HTERT RPE-1 (cell line): ENCODE data around the gene CCL4L2.
"Not testable (repeated sequence)": the region's sequence is repeated elsewhere in the genome, so short reads cannot be mapped to it uniquely, and the experiment has no call there.

Source experiments
- in situ Hi-C: fragments of 300-500 bp; cut with MboI; formaldehyde crosslinking; loops from 4 replicates; pipeline ENCODE4 v1.14.3; 2020; ENCODE audit warnings: low sequenced_read_pairs

The CCL4L2 gene

GRCh38 chr17:36210439-36211211, at the start of gene CCL4L2:
CCL4L2 (plus strand) TSS chr17:36211063.
- in situ Hi-C loops = not testable (repeated sequence)

DNA sequence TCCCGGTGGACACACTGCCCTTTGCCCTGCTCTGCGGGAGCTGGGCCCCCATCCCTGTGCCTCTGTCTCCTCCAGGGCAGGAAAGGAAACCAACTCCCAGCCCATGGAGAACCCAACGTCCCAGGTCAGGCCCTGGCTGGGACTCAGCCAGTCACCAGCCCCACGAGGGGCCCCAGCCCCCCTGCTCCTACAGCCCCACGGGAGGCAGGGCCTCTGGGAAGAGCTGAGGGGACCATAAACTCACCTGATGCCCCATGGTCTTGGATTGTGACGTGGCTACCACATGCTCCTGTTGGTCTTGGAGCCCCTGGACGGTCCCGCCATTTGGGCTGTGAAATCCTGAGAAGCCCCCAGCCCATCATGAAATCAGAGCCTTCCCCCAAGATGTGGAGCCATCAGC, 42.0 kb upstream of the CCL4L2 start:
- in situ Hi-C loops = not testable (repeated sequence)

DNA sequence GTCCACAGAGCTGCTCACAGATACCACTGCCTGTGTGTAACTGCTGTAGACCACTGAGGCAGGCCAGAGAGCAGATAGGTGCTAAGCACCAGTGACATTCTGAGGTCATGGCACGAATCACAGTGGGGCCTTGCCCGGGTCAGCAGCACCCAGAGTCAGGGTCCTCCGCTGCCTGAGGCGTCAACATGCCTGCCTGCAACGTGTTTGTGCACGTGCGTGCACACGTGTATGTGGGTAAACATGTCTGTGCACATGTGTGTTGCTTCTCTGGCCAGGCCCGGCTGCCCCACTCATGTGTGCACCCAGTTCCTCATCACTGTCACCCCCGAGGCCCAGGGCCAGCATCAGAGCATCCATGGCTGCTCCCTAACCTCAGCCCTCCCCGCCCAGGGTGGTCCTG, 34.3 kb upstream of the CCL4L2 start, which contains the start of gene TBC1D3B:
TSS of gene TBC1D3B (minus strand) at position 101 of the 400 bp plus-strand sequence. CDS start 1,586 bp downstream, outside the sequence.
- in situ Hi-C loops = not testable (repeated sequence)

GRCh38 chr17:36181446-36182175, 29.3 kb upstream of the CCL4L2 start:
- in situ Hi-C loops = not testable (repeated sequence)

DNA sequence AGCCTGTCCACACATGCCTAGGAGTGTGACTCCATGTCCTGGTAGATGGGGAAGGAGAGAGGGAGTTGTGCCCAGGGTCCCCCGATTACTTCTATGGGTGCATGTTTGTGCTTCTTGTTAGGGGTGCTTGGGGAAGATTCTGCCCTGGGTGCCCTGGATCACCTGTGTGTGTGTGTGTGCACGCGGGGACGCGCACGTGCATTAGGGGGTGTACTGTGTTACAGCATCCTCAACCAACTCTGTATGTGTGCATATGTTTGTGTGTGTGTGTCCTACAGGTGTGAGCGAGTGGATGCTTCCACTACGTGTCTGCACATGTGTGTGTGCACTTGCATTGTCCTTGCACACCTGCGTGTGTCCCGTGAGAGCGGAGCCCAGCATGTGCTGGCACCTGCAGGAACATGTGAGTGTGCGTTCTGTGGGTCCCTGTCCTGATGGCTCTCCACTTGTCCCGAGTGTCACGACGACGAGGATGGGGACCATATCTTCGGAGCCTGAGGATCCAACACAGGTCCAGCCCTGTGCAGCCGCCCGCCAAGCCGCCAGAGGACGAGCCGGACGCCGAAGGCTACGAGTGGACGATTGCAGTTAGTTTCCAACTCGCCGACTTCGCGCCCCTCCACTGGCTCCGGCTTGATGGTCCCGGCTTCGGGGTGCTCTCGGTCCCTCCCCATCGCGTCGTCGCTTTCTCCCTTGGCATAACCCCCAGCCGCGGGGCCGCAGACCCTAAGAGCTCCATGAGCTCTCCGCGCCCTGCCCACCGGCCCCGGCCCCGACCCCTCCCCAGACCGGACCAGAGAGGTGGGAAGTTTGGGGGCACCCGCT, 28.5 kb upstream of the CCL4L2 start:
- in situ Hi-C loops = no loop called here

- in situ Hi-C loops = no loop called here
Observed at GRCh38 chr17:36183001-36183971, 27.6 kb upstream of the CCL4L2 start.

DNA sequence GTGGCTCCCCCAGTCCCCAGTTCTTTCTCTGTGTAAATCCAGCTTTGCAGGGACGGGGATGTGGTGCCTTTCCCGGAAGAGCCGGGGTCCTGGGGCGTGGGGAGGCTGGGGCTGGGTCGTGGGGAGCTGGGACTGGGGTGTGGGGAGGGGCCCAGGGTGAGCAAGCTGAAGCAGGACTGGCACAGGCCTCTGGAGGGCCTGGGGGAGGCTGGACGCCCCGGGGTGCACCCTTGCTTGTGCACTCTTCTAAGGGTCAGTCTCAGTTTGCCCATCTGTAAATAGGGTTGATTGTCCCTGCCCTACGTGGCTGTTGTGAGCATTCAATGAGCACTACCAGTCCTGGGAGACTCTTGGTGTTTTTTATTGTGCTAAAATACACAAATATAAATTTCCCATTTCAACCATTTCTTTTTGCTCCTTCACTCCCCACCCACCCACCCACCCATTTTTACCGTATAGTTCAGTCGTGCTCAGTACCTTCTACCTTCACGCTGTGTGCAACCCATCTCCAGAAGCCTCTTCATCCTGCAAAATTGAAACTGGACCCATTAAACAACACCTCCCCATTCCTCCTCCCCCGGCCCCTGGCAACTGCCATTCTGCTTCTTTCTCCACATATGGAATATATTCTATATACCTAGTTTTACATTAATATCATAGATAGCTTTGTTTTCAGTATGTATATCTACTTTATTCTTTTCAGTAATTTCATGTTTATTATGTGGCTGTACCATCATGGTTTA, 26.7 kb upstream of the CCL4L2 start:
- in situ Hi-C loops = no loop called here

- in situ Hi-C loops = no loop called here
Observed at GRCh38 chr17:36185416-36185815, 25.4 kb upstream of the CCL4L2 start.

GRCh38 chr17:36186810-36187763, 23.8 kb upstream of the CCL4L2 start:
- in situ Hi-C loops = not testable (repeated sequence)

- in situ Hi-C loops = not testable (repeated sequence)
Observed at GRCh38 chr17:36187943-36188665, 22.8 kb upstream of the CCL4L2 start.

- in situ Hi-C loops = no loop called here
Observed at GRCh38 chr17:36188891-36189306, 22.0 kb upstream of the CCL4L2 start.

DNA sequence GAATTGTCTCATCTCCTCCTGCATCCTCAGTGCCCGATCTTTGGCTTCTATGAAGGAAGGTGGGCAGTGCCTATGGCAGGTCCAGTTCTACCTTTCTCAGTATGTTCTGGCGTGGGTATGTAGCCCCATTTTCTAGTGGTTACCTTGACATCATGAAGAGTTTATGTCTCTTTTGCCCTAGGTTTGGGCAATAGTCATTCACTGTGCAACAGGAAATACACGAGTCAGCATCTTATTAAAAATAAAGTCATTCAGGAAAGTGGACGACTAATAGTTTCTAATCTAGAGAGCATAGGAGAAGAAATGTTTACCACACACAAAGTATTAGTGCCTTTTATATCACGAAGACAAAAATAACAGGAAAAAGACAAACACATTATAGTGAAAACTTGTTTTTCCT, 20.9 kb upstream of the CCL4L2 start:
- in situ Hi-C loops = not testable (repeated sequence)

GRCh38 chr17:36190549-36191330, 20.1 kb upstream of the CCL4L2 start:
- in situ Hi-C loops = not testable (repeated sequence)

DNA sequence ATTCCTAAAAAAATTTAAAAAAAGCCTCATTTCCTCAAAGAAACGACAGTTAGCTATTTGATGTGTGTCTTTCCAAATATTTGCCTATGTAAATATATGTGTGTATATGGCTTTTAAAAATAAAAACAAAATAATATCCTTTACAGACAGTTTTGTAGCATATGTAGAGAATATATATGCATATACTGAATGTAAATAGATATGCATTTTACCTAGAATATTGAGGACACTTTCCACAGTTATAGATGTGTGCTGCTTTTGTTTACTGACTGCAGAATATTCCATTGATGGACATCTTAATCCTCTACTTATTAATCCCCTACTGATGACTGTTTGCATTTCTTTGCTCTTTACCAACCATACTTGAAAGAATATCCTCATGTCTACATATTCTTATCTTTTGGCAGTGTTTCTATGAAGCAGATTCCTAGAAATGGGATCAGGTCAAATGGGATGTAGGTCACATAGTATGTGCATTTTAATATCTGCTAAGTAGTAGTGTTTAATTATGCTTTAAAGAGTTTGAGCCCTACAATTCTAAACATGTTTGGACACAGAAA, 17.6 kb upstream of the CCL4L2 start:
- in situ Hi-C loops = no loop called here

GRCh38 chr17:36194147-36194831, 16.6 kb upstream of the CCL4L2 start:
- in situ Hi-C loops = not testable (repeated sequence)
